GM21526 (cell line): ENCODE results near the gene AARSD1.
"Not testable (repeated sequence)": the region's sequence is repeated elsewhere in the genome, so short reads cannot be mapped to it uniquely, and the experiment has no call there.

Experiments
- ATAC-seq: cut with Tn5 transposase; IDR thresholded peaks from one replicate; pipeline ENCODE4 v1.9.1; 2021; ENCODE audit warnings: moderate library complexity; ENCODE audit not compliant: unreplicated experiment, low FRiP score

Gene AARSD1

DNA sequence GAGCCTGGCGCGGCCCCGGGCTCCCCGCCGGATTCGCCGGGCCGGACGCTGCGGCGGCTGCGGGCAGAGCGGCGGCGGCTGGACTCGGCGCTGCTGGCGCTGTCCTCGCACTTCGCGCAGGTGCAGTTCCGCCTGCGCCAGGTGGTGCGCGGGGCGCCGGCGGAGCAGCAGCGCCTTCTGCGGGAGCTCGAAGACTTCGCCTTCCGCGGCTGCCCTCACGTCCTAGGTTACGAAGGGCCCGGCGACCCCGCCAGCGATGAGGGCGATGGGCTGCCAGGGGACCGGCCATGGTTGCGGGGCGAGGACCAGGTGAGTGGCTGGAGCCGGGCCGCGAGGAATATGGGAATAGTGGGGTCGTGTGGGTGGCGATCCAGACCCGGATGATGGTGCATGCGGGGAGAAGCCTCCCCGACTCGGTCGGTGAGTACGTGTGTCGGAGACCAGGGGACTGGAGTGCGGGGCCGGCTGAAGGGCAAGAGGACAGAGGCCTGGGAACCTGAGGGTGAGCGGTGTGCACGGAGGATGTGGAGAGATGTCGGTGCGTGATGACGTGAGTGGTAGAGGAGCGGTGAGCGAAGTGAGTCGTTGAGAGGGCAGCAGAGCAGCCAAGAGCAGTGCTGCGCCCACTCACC is 16.6 kb upstream of the AARSD1 start:
- peak; percentile 33 for ATAC-seq

DNA sequence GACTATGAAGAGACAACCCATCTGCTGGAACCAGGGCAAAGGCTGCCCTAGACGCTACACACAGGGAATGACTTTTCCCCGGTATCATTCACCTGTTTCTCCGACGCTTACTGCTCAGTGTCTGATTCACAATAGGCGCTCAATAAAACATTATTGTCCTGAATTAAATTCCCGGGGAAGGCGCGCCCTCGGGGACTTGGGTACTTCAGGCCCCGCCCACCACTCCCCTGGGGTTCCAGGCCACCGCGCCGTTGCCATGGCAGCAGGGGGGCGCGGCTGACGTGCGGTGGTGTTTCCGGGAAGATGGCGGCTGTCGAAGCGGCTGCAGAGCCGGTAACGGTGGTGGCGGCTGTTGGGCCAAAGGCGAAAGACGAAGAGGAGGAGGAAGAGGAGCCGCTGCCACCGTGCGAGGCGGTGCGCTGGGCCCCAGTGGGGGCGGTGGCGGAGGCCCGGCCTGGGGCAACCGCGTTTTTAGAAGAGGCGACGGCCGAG is 16.1 kb upstream of the AARSD1 start, which contains the start of gene RUNDC1:
RUNDC1 (plus strand) TSS at position 292 of the 492 bp plus-strand sequence; CDS start at position 304, 12 bp downstream.
- peak; percentile 55 for ATAC-seq

GRCh38 chr17:42979511-42980273 is 15.4 kb upstream of the AARSD1 start, which contains the start of gene PTGES3L:
Gene PTGES3L, minus strand, starts transcription at chr17:42980080. Its CDS starts 27 bp downstream, at chr17:42980053.
- peak; percentile 21 for ATAC-seq

GRCh38 chr17:42975701-42976100 is 11.4 kb upstream of the AARSD1 start:
- not testable (repeated sequence) for ATAC-seq

DNA sequence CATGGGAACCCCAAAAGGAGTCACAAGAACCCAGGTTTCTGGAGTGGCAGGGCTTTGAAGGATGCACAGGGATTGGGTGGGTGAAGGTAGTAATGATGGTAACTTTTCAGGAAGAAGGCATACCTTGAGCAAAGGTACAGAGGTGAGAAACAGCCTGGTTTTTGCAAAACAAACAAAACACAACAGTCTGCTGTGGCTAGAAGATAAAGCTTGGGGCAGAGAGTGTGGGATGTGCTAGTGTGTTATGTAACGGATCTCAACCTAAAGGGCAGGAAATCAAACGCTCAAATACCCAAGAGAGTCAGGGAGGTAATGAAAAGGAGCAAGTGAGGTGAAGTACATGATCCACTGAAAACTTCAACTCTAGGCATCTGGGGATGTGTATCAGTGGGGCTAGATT is 11.0 kb upstream of the AARSD1 start:
- no peak for ATAC-seq

- ATAC-seq, result not testable (repeated sequence)
These were observed 9.1 kb upstream of the AARSD1 start for GRCh38 chr17:42973323-42973722.

DNA sequence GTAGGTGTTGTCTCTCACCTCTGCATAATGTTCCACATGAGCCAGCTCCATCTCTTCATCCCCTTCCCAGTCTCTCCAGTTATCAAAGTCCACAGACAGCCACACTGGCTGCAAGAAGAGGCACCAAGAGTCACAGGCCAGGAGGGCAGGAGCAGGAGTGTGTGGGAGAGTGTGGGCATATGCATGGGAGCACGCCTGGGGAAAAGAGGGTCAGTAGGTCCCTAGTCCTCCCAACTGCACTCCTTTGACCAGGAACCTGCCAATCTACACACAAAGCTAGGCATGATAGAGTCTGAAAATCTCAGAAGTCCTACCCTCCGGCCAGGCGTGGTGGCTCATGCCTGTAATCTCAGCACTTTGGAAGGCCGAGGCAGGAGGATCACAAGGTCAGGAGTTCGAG is 7.3 kb upstream of the AARSD1 start:
- no peak for ATAC-seq

DNA sequence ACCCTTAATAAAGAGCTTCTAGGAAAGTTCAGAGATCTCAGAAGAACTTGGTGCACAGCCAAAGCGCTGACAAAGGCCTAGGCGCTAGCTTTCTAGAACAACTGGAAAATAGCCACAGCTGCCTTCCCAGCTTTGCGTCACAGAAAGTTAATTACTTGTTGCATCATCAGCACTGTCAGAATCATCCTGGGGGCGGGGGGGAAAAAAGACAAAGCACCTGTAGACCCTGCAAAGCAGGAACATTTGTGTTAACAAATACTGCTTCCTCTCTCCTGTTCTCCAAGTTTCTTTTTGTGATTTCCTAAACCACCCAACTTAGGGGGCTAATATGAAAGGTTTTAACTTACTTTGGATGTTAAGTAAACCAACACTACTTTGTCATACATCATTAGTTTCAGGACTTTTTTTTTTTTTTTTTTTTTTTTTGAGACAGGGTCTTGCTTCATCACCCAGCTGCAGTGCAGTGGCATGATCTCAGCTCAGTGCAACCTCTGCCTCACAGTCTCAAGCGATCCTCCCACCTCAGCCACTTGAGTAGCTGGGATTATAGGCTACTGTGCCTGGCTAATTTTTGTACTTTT is 4.8 kb upstream of the AARSD1 start:
- ATAC-seq, result no peak

DNA sequence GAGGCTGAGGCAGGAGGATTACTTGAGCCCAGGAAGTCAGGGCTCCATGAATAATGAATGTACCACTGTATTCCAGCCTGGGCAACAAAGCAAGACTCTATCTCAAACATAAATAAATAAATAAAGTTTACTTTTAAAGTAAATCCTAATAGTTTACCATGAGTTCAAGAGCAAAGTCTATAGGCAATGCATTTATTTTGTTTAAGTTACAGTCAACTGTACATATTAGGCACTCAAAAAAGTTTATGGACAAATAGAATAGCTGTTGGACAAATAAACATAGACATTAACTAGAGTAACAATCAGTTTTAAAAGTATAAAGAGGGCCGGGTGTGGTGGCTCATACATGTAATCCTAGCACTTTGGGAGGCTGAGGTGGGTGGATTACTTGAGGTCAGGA is 3.7 kb upstream of the AARSD1 start:
- no peak for ATAC-seq

GRCh38 chr17:42953669-42954068 is 10.6 kb downstream of the AARSD1 start:
- no peak for ATAC-seq

DNA sequence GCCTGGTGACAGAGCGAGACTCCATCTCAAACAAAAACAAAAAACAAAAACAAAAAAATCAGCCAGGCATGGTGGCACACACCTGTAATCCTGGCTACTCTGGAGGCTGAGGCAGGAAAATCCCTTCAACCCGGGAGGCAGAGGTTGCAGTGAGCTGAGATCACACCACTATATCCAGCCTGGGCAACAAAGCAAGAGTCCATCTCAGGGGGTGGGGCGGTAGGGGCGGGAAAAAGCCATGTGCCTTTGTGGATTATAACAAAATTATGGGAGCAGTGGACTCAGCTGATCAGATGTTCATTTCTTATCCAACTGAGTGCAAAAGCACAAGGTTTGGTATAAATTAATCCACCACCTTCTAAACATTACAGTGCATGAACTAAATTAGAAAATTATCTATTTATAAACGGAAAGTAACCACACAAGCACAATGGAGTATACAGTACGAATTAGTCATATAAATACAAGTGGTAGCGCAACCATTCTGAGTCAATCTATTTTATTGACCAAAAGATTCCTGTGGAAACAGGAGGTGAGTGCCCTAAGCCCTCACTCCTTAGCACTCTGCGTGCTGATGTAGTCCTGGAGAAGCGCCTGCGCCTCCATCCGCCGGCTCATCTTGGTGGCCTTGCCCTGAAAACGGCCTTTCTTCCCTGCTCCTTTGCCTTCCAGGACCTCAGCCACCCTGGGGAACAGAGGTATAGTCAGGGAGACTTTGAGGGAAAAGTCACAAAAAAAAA is 14.0 kb downstream of the AARSD1 start:
- no peak for ATAC-seq

GRCh38 chr17:42946812-42947211 is 17.4 kb downstream of the AARSD1 start:
- ATAC-seq, result no peak

GRCh38 chr17:42944211-42944610 is 20.0 kb downstream of the AARSD1 start:
- ATAC-seq, result no peak

DNA sequence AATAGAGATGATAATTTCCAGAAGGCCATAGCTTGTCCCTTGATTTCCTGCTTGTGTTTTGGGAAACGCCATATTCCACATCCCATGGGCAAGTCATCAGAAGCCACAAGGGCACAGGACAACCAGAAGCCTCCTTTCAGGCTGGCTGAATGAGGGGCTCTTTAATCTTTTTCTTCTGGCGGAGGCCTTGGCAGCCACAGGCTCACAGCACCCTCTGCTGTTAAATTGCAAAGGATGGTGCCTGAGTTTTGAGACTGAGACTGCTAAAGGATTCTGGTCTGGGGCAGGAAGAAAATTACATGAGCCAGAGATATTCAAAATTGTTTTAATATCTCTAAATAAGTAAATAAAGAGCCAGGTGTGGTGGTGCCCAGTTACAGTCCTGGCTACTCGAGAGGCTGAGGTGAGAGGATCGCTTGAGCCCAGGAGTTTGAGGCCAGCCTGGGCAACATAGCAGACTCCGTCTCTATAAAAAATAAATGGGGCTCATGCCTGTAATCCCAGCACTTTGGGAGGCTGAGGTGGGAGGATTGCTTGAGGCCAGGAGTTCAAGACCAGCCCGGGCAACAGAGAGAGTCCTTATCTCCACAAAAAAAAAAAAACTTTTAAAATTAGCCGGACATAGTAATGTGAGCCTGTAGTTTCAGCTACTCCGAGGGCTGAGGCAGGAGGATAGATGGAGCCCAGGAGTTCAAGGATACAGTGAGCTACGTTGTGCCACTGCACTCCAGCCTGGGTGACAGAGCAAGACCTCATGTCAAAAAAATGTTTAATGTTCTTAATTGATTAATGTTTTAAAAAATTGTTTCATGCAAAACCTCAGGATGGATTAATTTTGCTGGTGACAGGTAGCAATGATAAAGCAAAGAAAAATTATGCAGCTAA is 26.3 kb downstream of the AARSD1 start:
- no peak for ATAC-seq

DNA sequence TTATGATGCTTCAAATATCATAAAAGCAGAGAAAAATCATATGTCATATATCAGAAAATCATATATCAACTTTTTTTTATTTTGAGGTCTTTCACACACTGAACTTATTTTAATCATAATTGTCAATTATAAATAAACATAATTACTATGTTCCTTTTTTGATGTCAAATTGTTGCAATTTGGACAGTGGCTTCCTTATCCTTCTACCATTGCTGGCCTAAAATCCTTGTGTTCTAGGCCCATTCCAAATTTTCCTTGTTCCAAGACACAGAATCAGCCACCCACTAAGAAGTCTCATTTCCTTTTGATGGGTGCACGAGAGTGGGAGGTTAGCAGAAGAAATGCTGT is 34.8 kb downstream of the AARSD1 start:
- no peak for ATAC-seq

DNA sequence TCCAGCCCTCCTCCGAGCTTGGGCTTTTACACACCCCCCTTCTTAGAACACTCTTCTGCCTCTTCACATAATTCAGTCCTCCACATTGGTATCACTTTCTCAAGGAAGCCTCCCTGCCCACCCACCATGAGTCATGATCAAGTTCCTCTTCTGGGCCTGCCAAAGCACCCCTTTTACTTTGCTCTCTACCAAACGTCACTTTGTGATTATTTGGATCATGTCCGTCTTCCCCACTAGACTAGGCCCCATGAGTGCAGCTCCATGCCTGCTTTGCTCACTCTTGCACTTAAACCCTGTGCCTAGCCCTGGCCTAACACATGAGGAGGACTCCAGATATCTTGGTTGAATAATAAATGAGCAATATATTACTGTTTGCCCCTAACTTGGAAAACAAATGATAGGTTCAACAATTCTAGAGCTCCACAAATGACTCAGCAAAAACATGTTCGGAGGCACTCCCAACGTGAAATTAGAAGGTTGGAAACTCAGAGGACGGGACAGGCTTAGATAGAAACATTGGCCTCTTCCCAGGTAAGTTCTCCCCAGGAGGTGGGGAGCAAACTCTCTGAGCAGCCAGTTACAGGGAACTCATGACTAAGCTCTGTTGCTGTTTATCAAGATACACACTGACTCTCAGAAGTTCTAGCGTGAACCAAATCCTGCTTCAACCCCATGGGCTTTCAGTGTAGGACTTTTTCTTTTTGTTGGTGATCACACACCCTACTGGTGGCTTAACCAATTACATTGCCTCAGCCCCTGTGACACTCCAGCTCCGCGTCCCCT is 35.3 kb downstream of the AARSD1 start:
- no peak for ATAC-seq

DNA sequence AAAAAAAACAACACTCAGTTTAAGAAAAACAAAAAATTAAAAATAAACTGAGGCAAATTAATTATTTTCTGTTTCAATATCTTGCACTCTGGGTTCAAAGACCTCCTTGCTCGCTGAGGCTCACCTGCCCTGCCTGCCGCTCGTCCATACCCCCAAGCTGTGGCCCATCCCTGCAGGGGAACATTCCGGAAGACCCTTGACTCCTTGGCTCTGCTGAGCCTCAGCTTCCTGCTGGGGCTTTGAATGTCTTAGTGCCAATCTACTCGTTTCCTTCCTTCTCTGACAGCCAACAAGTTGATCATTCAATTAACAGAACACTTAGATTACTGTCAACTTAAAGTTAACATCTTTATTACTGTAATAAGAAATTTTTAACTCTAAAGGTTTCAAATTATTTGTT is 39.4 kb downstream of the AARSD1 start:
- ATAC-seq, result no peak

DNA sequence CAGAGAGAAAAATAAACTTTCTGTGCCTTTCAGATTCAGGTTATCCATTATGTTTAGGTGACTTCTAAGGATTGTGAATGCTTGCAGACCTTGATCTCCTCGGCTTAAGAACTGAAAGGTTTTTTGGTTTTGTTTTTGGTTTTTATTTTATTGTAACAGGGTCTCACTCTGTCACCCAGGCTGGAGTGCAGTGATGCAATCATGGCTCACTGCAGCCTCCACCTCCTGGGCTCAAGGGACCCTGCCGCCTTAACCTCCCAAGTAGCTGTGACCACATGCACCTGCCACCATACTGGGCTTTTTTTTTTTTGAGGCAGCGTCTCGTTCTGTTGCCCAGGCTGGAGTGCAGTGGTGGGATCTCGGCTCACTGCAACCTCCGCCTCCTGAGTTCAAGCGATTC is 40.8 kb downstream of the AARSD1 start:
- not testable (repeated sequence) for ATAC-seq

DNA sequence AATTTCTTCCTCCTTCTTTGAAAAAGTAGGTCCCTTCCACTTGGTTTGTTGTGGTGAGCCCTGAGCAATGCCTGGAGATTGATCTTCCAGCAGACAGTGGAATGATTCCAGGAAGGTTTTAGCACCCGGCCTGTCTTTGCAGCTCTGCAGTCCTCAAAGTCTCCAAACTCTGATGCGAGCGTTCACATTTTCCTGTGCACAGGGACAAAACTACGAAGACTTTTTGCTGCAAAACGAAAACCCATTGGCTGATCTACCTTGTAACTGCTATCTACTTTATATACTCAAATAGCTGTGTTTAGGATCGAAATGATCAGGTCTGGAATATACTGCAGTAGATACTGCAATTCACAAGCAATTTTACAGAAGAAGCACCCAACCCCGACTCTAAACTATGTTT is 42.0 kb downstream of the AARSD1 start:
- ATAC-seq, result no peak
